BLaER1 treated with 17β-estradiol and CSF1 and Interleukin-3, amounts not matched to agents 10 nM and 100 nM (cell line): Measurements from ENCODE around the gene ITGB5.

Source experiments
- H3K27ac ChIP-seq, 11 experiments: shearing (Covaris generic); formaldehyde crosslinking; 2 replicates each; pipeline ENCODE4 v1.8.1; 2022
- H3K27me3 ChIP-seq, 11 experiments: shearing (Covaris generic); formaldehyde crosslinking; 2 replicates each; pipeline ENCODE4 v1.8.1; 2022
- H3K36me3 ChIP-seq, 11 experiments: shearing (Covaris generic); formaldehyde crosslinking; 2 replicates each; pipeline ENCODE4 v1.8.1; 2022
- H3K4me1 ChIP-seq, 10 experiments: shearing (Covaris generic); formaldehyde crosslinking; 2 replicates each; pipeline ENCODE4 v1.8.1; 2022
- H3K4me2 ChIP-seq, 11 experiments: shearing (Covaris generic); formaldehyde crosslinking; 2 replicates each; pipeline ENCODE4 v1.8.1; 2022
- H3K4me3 ChIP-seq, 10 experiments: shearing (Covaris generic); formaldehyde crosslinking; 2 replicates each; pipeline ENCODE4 v1.8.1; 2022
- H3K9ac ChIP-seq, 11 experiments: shearing (Covaris generic); formaldehyde crosslinking; 2 replicates each; pipeline ENCODE4 v1.8.1; 2022
- H3K9me3 ChIP-seq, 11 experiments: shearing (Covaris generic); formaldehyde crosslinking; replicated peaks in 1 of 11; 2 replicates each; pipeline ENCODE4 v1.8.1; 2022
- H4K20me1 ChIP-seq, 11 experiments: shearing (Covaris generic); formaldehyde crosslinking; 2 replicates each; pipeline ENCODE4 v1.8.1; 2022
- Cebpa-rat ChIP-seq, 11 experiments: shearing (Covaris generic); IDR thresholded peaks; 2 replicates each; pipeline ENCODE4 v1.8.1; 2022

Gene ITGB5

GRCh38 chr3:124886168-124887056, 753 bp downstream of the ITGB5 start:
- Histone ChIP-seq H3K27me3 (peaks cover 44 to 85% (median 77%) of the 10 kb centered on the region in 11 experiments), H3K4me2 (peak overlapping the region; percentile 83 to 100 (median 98)), H3K4me1 (peaks cover 12 to 48% (median 23%) of the 10 kb centered on the region in 10 experiments; a peak in 19 of 20 replicates), H3K9me3 (no peaks in the 10 kb centered on the region), H3K9ac (peak overlapping the region; percentile 57 to 83 (median 74)), H3K27ac (peak overlapping the region in 7 of 11 experiments; percentile 22 to 73 (median 62); a peak in 12 of 22 replicates), H3K36me3 (no peaks in the 10 kb centered on the region), H4K20me1 (peaks cover 0 to 22% (median 0%) of the 10 kb centered on the region in 11 experiments; a peak in 11 of 22 replicates), H3K4me3 (peak overlapping the region; percentile 68 to 82 (median 76))
- no peak for TF ChIP-seq Cebpa-rat (IDR thresholded peaks at IDR 0.05)

GRCh38 chr3:124885466-124886167, 1.5 kb downstream of the ITGB5 start:
- H4K20me1 ChIP-seq: peaks cover 0 to 22% (median 0%) of the 10 kb centered on the region in 11 experiments; a peak in 11 of 22 replicates
- H3K9ac ChIP-seq: peak overlapping the region in 4 of 11 experiments; percentile 15 to 83 (median 50); a peak in 4 of 22 replicates
- H3K4me1 ChIP-seq: peaks cover 12 to 41% (median 23%) of the 10 kb centered on the region in 10 experiments; a peak in 19 of 20 replicates
- TF ChIP-seq Cebpa-rat (IDR thresholded peaks at IDR 0.05): no peak
- peak overlapping the region; percentile 83 to 100 (median 98) for H3K4me2 ChIP-seq
- peaks cover 44 to 84% (median 75%) of the 10 kb centered on the region in 11 experiments for H3K27me3 ChIP-seq
- no peaks in the 10 kb centered on the region for H3K9me3 ChIP-seq
- peak overlapping the region in 6 of 10 experiments; percentile 71 to 82 (median 79); a peak in 9 of 20 replicates for H3K4me3 ChIP-seq
- no peaks in the 10 kb centered on the region for H3K36me3 ChIP-seq
- no peak overlapping the region for H3K27ac ChIP-seq

- Histone ChIP-seq H3K4me1 (peaks cover 12 to 48% (median 26%) of the 10 kb centered on the region in 10 experiments; a peak in 19 of 20 replicates), H3K4me2 (peak overlapping the region in 4 of 11 experiments; percentile 2 to 95 (median 86); a peak in 8 of 22 replicates), H3K27ac (no peak overlapping the region), H3K36me3 (no peaks in the 10 kb centered on the region), H4K20me1 (peaks cover 0 to 22% (median 0%) of the 10 kb centered on the region in 11 experiments; a peak in 11 of 22 replicates), H3K4me3 (no peak overlapping the region), H3K9ac (no peak overlapping the region), H3K9me3 (no peaks in the 10 kb centered on the region), H3K27me3 (peaks cover 44 to 77% (median 73%) of the 10 kb centered on the region in 11 experiments)
- no peak for TF ChIP-seq Cebpa-rat (IDR thresholded peaks at IDR 0.05)
Measured at GRCh38 chr3:124884474-124885101, 2.6 kb downstream of the ITGB5 start.

GRCh38 chr3:124883766-124884473, 3.2 kb downstream of the ITGB5 start:
- H4K20me1 ChIP-seq: peaks cover 0 to 22% (median 0%) of the 10 kb centered on the region in 11 experiments; a peak in 11 of 22 replicates
- H3K4me2 ChIP-seq: peak overlapping the region in 4 of 11 experiments; percentile 2 to 95 (median 86); a peak in 5 of 22 replicates
- peaks cover 41 to 71% (median 67%) of the 10 kb centered on the region in 11 experiments for H3K27me3 ChIP-seq
- H3K4me1 ChIP-seq: peaks cover 18 to 55% (median 33%) of the 10 kb centered on the region in 10 experiments
- no peak overlapping the region for H3K4me3 ChIP-seq
- TF ChIP-seq Cebpa-rat (IDR thresholded peaks at IDR 0.05): no peak
- no peak overlapping the region for H3K9ac ChIP-seq
- no peaks in the 10 kb centered on the region for H3K9me3 ChIP-seq
- H3K27ac ChIP-seq: no peak overlapping the region
- H3K36me3 ChIP-seq: no peaks in the 10 kb centered on the region

GRCh38 chr3:124882816-124883747, 4.1 kb downstream of the ITGB5 start:
- peaks cover 0 to 22% (median 0%) of the 10 kb centered on the region in 11 experiments; a peak in 11 of 22 replicates for H4K20me1 ChIP-seq
- H3K4me1 ChIP-seq: peaks cover 26 to 62% (median 41%) of the 10 kb centered on the region in 10 experiments
- no peaks in the 10 kb centered on the region for H3K9me3 ChIP-seq
- peaks cover 32 to 62% (median 58%) of the 10 kb centered on the region in 11 experiments for H3K27me3 ChIP-seq
- no peaks in the 10 kb centered on the region for H3K36me3 ChIP-seq
- TF ChIP-seq Cebpa-rat (IDR thresholded peaks at IDR 0.05): no peak
- H3K27ac ChIP-seq: no peak overlapping the region
- no peak overlapping the region for H3K9ac ChIP-seq
- H3K4me2 ChIP-seq: peak overlapping the region in 2 of 11 experiments; percentile 83 to 90; a peak in 1 of 22 replicates
- no peak overlapping the region for H3K4me3 ChIP-seq

GRCh38 chr3:124881976-124882697, 5.0 kb downstream of the ITGB5 start:
- no peak overlapping the region for H3K9ac ChIP-seq
- no peak overlapping the region for H3K4me3 ChIP-seq
- H3K4me1 ChIP-seq: peaks cover 27 to 65% (median 45%) of the 10 kb centered on the region in 10 experiments

More at GRCh38 chr3:124881976-124882697, 5.0 kb downstream of the ITGB5 start:
- no peak overlapping the region for H3K27ac ChIP-seq
- H3K27me3 ChIP-seq: peaks cover 25 to 53% (median 49%) of the 10 kb centered on the region in 11 experiments
- no peak for TF ChIP-seq Cebpa-rat (IDR thresholded peaks at IDR 0.05)
- H3K36me3 ChIP-seq: no peaks in the 10 kb centered on the region
- peak overlapping the region in 1 of 11 experiments; percentile 2; a peak in 1 of 22 replicates for H3K4me2 ChIP-seq
- H3K9me3 ChIP-seq: no peaks in the 10 kb centered on the region
- H4K20me1 ChIP-seq: peaks cover 0 to 16% (median 0%) of the 10 kb centered on the region in 11 experiments; a peak in 11 of 22 replicates
